Testis (tissue), 3 donors: ENCODE measurements around the gene CCDC116. TPM values are rescaled to one million over a fixed set of nuclear protein-coding genes. Genes with fewer than 3 reads are reported as not detected.
"Not testable (repeated sequence)": the region's sequence is repeated elsewhere in the genome, so short reads cannot be mapped to it uniquely, and the experiment has no call there.

Experiments used
- DNase-seq: peaks from one replicate; pipeline ENCODE4 v3.0.0-alpha.2; 2019
- H3K27ac ChIP-seq, 2 donors: fragments of 200-600 bp; sonication (generic); one replicate each; pipeline ENCODE4 v1.5.1; 2019
- H3K27me3 ChIP-seq: fragments of 200-600 bp; sonication (generic); one replicate; pipeline ENCODE4 v1.5.1; 2019
- H3K36me3 ChIP-seq: fragments of 200-600 bp; sonication (generic); one replicate; pipeline ENCODE4 v1.5.1; 2017; ENCODE audit warnings: low read depth; ENCODE audit errors: missing control alignments
- H3K4me1 ChIP-seq: fragments of 200-600 bp; sonication (generic); one replicate; pipeline ENCODE4 v1.5.1; 2019
- H3K4me3 ChIP-seq, 2 donors: fragments of 200-600 bp; sonication (generic); one replicate each; pipeline ENCODE4 v1.5.1; 2017 to 2019
- H3K9me3 ChIP-seq: fragments of 200-600 bp; sonication (generic); one replicate; pipeline ENCODE4 v1.5.1; 2017
- CTCF ChIP-seq, 3 experiments: fragments of 450-650 bp in 2 of 3; fragments of 200-600 bp in 1 of 3; sonication (generic) in 1 of 3; IDR thresholded peaks; one replicate each; pipeline ENCODE4 v1.5.1; 2016 to 2019; ENCODE audit warnings: antibody characterized with exemption in 3 of 3, mild to moderate bottlenecking in 2 of 3, moderate library complexity in 1 of 3
- POLR2A ChIP-seq: fragments of 450-650 bp; IDR thresholded peaks from one replicate; pipeline ENCODE4 v1.6.1; 2017; ENCODE audit warnings: antibody characterized with exemption, mild to moderate bottlenecking, moderate library complexity
- WGBS, 2 donors: methylation state at CpG; one replicate each; pipeline ENCODE4 v1.1.5; 2018; 5-methylcytosine and 5-hydroxymethylcytosine counted together
- intact Hi-C: fragments of 100-400 bp; cut with DNase I; formaldehyde crosslinking; loops from one replicate; pipeline ENCODE4 v1.15.1; 2023; ENCODE audit warnings: low total_unique reads
- polyA plus RNA-seq: library from polyadenylated mRNA; stranded (reverse); fragments of 350-450 nt; fragmentation: Illumina TruSeq; extraction: RNeasy Lipid Tissue Mini Kit (QIAGEN cat#74804); gene quantifications from one replicate; pipeline ENCODE4 v1.2.3, GENCODE V29; 2014; ENCODE audit warnings: low read depth, low replicate concordance; ENCODE audit not compliant: insufficient read depth
- total RNA-seq, 2 donors: library from RNA; depleted of rRNA; stranded (reverse); fragments of >200 nt; gene quantifications; one replicate each; pipeline ENCODE4 v1.2.3, GENCODE V29; 2016

Gene CCDC116
- total and polyA plus RNA-seq, 3 donors from 2014 or later: 16.0 to 54.0 (median 28.6) TPM

- H3K36me3 ChIP-seq: no peaks in the 10 kb centered on the region
Observed at GRCh38 chr22:21615731-21616130, 16.8 kb upstream of the CCDC116 start.

GRCh38 chr22:21617337-21617736 is 15.2 kb upstream of the CCDC116 start:
- H3K9me3 ChIP-seq, H3K27me3 ChIP-seq, H3K27ac ChIP-seq, intact Hi-C loops, DNase-seq, H3K4me3 ChIP-seq, H3K4me1 ChIP-seq, H3K36me3 ChIP-seq: not testable (repeated sequence)
- 92 to 97% methylated on average over 6 of the region's 6 CpGs for WGBS, 2 donors

More at GRCh38 chr22:21615731-21616130, 16.8 kb upstream of the CCDC116 start:
- intact Hi-C loops: no loop called here
- H3K27me3 ChIP-seq: no peaks in the 10 kb centered on the region
- no peak for DNase-seq
- H3K4me3 ChIP-seq: no peak overlapping the region
- H3K4me1 ChIP-seq: no peaks in the 10 kb centered on the region
- H3K27ac ChIP-seq: no peak overlapping the region
- no peaks in the 10 kb centered on the region for H3K9me3 ChIP-seq
- TF ChIP-seq CTCF (IDR thresholded peaks at IDR 0.05): no peak
- TF ChIP-seq POLR2A: no peak
- WGBS, 2 donors: 82 to 84% methylated on average over 4 of the region's 4 CpGs

- Histone ChIP-seq H3K27ac (no peak overlapping the region), H3K36me3 (no peaks in the 10 kb centered on the region), H3K27me3 (no peaks in the 10 kb centered on the region), H3K9me3 (no peaks in the 10 kb centered on the region), H3K4me3 (no peak overlapping the region), H3K4me1 (peaks cover 23% of the 10 kb centered on the region)
- TF ChIP-seq POLR2A (no peak), CTCF (IDR thresholded peaks at IDR 0.05) (no peak)
- no peak for DNase-seq
- intact Hi-C loops: no loop called here
- WGBS, 2 donors: 89 to 94% methylated on average over 3 of the region's 3 CpGs
Observed at GRCh38 chr22:21621025-21621424, 11.5 kb upstream of the CCDC116 start.

- WGBS, 2 donors: 67 to 70% methylated on average over 17 of the region's 17 CpGs
- TF ChIP-seq POLR2A: no peak
- TF ChIP-seq CTCF (IDR thresholded peaks at IDR 0.05): no peak
- Histone ChIP-seq H3K27me3 (no peaks in the 10 kb centered on the region), H3K36me3 (no peaks in the 10 kb centered on the region), H3K27ac (no peak overlapping the region), H3K4me3 (no peak overlapping the region), H3K4me1 (peaks cover 23% of the 10 kb centered on the region), H3K9me3 (no peaks in the 10 kb centered on the region)
- intact Hi-C loops: no loop called here
- no peak for DNase-seq
Observed at GRCh38 chr22:21622011-21622918, 10.3 kb upstream of the CCDC116 start.

GRCh38 chr22:21622919-21623647 is 9.5 kb upstream of the CCDC116 start:
- WGBS, 2 donors: 77 to 96% methylated on average over 23 of the region's 23 CpGs
- peak; percentile 47 for DNase-seq
- no peaks in the 10 kb centered on the region for H3K27me3 ChIP-seq
- H3K27ac ChIP-seq: no peak overlapping the region
- no peak overlapping the region for H3K4me3 ChIP-seq
- TF ChIP-seq CTCF (IDR thresholded peaks at IDR 0.05): no peak
- no peak for TF ChIP-seq POLR2A
- peaks cover 23% of the 10 kb centered on the region for H3K4me1 ChIP-seq
- no peaks in the 10 kb centered on the region for H3K9me3 ChIP-seq
- no peaks in the 10 kb centered on the region for H3K36me3 ChIP-seq
- intact Hi-C loops: no loop called here
